Osteoblast (primary cell): Measurements from ENCODE around the gene CPTP. TPM values are rescaled to one million over a fixed set of nuclear protein-coding genes. Genes with fewer than 3 reads are reported as not detected.

Experiments
- DNase-seq: peaks from one replicate; pipeline ENCODE4 v3.0.0; 2011; ENCODE audit warnings: low spot score, mixed read lengths; ENCODE audit not compliant: insufficient read length; ENCODE audit errors: missing footprints
- H2AFZ ChIP-seq: 2 replicates; pipeline ENCODE4 v1.6.0; 2011; ENCODE audit warnings: mild to moderate bottlenecking, low read length
- H3K27ac ChIP-seq: 2 replicates; pipeline ENCODE4 v1.5.1; 2011; ENCODE audit warnings: mild to moderate bottlenecking, low read depth, low read length, moderate library complexity
- H3K27me3 ChIP-seq: 2 replicates; pipeline ENCODE4 v1.6.0; 2012; ENCODE audit warnings: mild to moderate bottlenecking, control low read depth, inconsistent platforms, low read length, moderate library complexity; ENCODE audit not compliant: insufficient read depth
- H3K36me3 ChIP-seq: 2 replicates; pipeline ENCODE4 v1.5.1; 2011; ENCODE audit warnings: mild to moderate bottlenecking, low read length, control low read depth, moderate library complexity; ENCODE audit not compliant: insufficient read depth
- H3K4me1 ChIP-seq: 2 replicates; pipeline ENCODE4 v1.5.1; 2011; ENCODE audit warnings: mild to moderate bottlenecking, low read length, control low read depth, moderate library complexity; ENCODE audit not compliant: insufficient read depth
- H3K4me2 ChIP-seq: 2 replicates; pipeline ENCODE4 v1.6.0; 2011; ENCODE audit warnings: mild to moderate bottlenecking, low read length; ENCODE audit not compliant: insufficient read depth
- H3K4me3 ChIP-seq: fragments of 200-600 bp; sonication (generic); 3 replicates; pipeline ENCODE4 v1.5.1; 2012; ENCODE audit warnings: mild to moderate bottlenecking, low read length, inconsistent platforms; ENCODE audit not compliant: insufficient read depth
- H3K79me2 ChIP-seq: 2 replicates; pipeline ENCODE4 v1.6.0; 2012; ENCODE audit warnings: mild to moderate bottlenecking, low read length, control low read depth, inconsistent platforms; ENCODE audit not compliant: insufficient read depth
- H3K9me3 ChIP-seq: 2 replicates; pipeline ENCODE4 v1.5.1; 2011; ENCODE audit warnings: low read depth, low read length, control low read depth
- H4K20me1 ChIP-seq: 2 replicates; pipeline ENCODE4 v1.6.0; 2012; ENCODE audit warnings: mild to moderate bottlenecking, low read length, control low read depth; ENCODE audit not compliant: insufficient read depth
- total RNA-seq: library from RNA; depleted of rRNA; stranded (reverse); fragments of >200 nt; gene quantifications from 2 replicates; pipeline ENCODE4 v1.2.3, GENCODE V29; 2012
- TF ChIP-seq, protein P1 (sequence below): IDR thresholded peaks from 2 replicates; pipeline ENCODE4 v1.5.1; 2011; ENCODE audit warnings: mild to moderate bottlenecking, low read depth, low read length, moderate library complexity; ENCODE audit errors: extremely low read depth

CPTP gene
- total RNA-seq, 1 donor = 13.8 TPM

DNA sequence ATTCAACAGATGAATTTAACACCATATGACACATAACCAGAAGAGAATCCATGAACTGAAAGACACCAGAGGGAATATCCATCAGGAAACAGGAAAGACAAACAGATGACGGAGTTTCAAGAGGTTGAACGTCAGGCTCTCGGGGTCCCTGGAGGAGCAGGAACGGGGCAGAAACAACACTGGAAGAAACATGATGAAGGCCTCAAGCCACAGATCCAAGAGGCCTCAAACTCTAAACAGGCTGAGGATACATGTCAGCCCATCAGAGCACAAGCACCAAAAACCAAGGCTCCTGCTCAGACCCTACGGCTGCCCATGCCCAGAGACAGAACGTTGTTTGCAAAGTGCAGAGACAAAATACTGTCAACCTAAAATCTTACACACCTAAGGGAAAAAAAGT is 7.2 kb upstream of the CPTP start:
- no peaks in the 10 kb centered on the region for H3K27me3 ChIP-seq
- H3K27ac ChIP-seq = peak overlapping the region; percentile 78
- no peak overlapping the region for H3K4me3 ChIP-seq
- TF ChIP-seq, protein P1, sequence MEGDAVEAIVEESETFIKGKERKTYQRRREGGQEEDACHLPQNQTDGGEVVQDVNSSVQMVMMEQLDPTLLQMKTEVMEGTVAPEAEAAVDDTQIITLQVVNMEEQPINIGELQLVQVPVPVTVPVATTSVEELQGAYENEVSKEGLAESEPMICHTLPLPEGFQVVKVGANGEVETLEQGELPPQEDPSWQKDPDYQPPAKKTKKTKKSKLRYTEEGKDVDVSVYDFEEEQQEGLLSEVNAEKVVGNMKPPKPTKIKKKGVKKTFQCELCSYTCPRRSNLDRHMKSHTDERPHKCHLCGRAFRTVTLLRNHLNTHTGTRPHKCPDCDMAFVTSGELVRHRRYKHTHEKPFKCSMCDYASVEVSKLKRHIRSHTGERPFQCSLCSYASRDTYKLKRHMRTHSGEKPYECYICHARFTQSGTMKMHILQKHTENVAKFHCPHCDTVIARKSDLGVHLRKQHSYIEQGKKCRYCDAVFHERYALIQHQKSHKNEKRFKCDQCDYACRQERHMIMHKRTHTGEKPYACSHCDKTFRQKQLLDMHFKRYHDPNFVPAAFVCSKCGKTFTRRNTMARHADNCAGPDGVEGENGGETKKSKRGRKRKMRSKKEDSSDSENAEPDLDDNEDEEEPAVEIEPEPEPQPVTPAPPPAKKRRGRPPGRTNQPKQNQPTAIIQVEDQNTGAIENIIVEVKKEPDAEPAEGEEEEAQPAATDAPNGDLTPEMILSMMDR = no peak
- no peak overlapping the region for H3K4me2 ChIP-seq
- no peaks in the 10 kb centered on the region for H3K9me3 ChIP-seq
- peaks cover 67% of the 10 kb centered on the region for H3K79me2 ChIP-seq
- no peak overlapping the region for H2AFZ ChIP-seq
- no peak for DNase-seq
- peaks cover 42% of the 10 kb centered on the region for H4K20me1 ChIP-seq
- H3K36me3 ChIP-seq = peaks cover 47% of the 10 kb centered on the region
- peaks cover 10% of the 10 kb centered on the region for H3K4me1 ChIP-seq

DNA sequence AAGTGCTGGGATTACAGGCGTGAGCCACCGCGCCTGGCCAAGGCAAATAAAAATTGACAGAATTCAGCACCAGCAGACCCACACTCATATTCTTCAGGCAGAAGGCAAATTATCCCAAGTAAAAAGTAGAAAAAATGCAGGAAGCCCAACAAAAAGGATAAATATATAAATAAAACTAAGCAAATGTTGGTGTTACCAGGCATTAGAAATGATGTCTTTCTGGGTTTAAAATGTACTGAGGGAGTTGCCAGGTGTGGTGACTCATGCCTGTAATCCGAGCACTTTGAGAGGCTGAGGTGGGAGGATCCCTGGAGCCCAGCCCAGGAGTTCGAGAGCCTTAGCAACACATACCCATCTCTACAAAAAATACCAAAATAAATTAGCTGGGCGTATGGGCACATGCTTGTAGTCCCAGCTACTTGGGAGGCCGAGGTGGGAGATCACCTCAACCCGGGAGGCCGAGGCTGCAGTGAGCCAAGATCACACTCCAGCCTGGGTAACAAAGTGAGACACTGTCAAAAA is 6.4 kb upstream of the CPTP start:
- no peaks in the 10 kb centered on the region for H3K27me3 ChIP-seq
- DNase-seq = peak; percentile 96
- H3K36me3 ChIP-seq = peaks cover 40% of the 10 kb centered on the region
- peaks cover 46% of the 10 kb centered on the region for H4K20me1 ChIP-seq
- H2AFZ ChIP-seq = no peak overlapping the region
- TF ChIP-seq, protein P1 = no peak
- peak overlapping the region; percentile 23 for H3K4me2 ChIP-seq
- H3K79me2 ChIP-seq = peaks cover 73% of the 10 kb centered on the region
- no peak overlapping the region for H3K4me3 ChIP-seq
- peaks cover 10% of the 10 kb centered on the region for H3K4me1 ChIP-seq
- H3K27ac ChIP-seq = peak overlapping the region; percentile 78
- no peaks in the 10 kb centered on the region for H3K9me3 ChIP-seq

- H3K4me2 ChIP-seq = no peak overlapping the region
- peaks cover 73% of the 10 kb centered on the region for H3K79me2 ChIP-seq
- peaks cover 31% of the 10 kb centered on the region for H3K36me3 ChIP-seq
- H4K20me1 ChIP-seq = peaks cover 41% of the 10 kb centered on the region
- peak overlapping the region; percentile 78 for H3K27ac ChIP-seq
- H3K4me3 ChIP-seq = no peak overlapping the region
- no peak overlapping the region for H2AFZ ChIP-seq
- TF ChIP-seq, protein P1 = no peak
- peaks cover 10% of the 10 kb centered on the region for H3K4me1 ChIP-seq
- H3K9me3 ChIP-seq = no peaks in the 10 kb centered on the region
- no peak for DNase-seq
- no peaks in the 10 kb centered on the region for H3K27me3 ChIP-seq
Observed at GRCh38 chr1:1318777-1319645, 5.6 kb upstream of the CPTP start.

- H3K79me2 ChIP-seq = peaks cover 77% of the 10 kb centered on the region
- no peak overlapping the region for H3K4me2 ChIP-seq
- H4K20me1 ChIP-seq = peaks cover 38% of the 10 kb centered on the region
- H3K4me3 ChIP-seq = no peak overlapping the region
- no peaks in the 10 kb centered on the region for H3K9me3 ChIP-seq
- H3K27me3 ChIP-seq = no peaks in the 10 kb centered on the region
- no peak overlapping the region for H3K27ac ChIP-seq
- H2AFZ ChIP-seq = no peak overlapping the region
- TF ChIP-seq, protein P1 = no peak
- no peak for DNase-seq
- peaks cover 10% of the 10 kb centered on the region for H3K4me1 ChIP-seq
- peaks cover 26% of the 10 kb centered on the region for H3K36me3 ChIP-seq
Observed at GRCh38 chr1:1319646-1319941, 5.0 kb upstream of the CPTP start.
